Mesenchymal stem cell (in vitro differentiated cells and primary cell): ENCODE data around the gene MPRIP.

Experiments
- DNase-seq: peaks from one replicate; pipeline ENCODE4 v3.0.0-alpha.2; 2013
- H2AFZ ChIP-seq: one replicate; pipeline ENCODE4 v1.6.1; 2013; ENCODE audit warnings: low read depth, mild to moderate bottlenecking, control low read depth, inconsistent platforms, low read length, moderate library complexity
- H2AK5ac ChIP-seq: 2 replicates; pipeline ENCODE4 v1.6.1; 2013; ENCODE audit warnings: low read length, moderate library complexity, mild to moderate bottlenecking, inconsistent platforms; ENCODE audit not compliant: severe bottlenecking
- H2BK120ac ChIP-seq: one replicate; pipeline ENCODE4 v1.6.1; 2013; ENCODE audit warnings: low read depth, mild to moderate bottlenecking, inconsistent platforms, low read length, moderate library complexity
- H2BK12ac ChIP-seq, 2 experiments: one replicate each; pipeline ENCODE4 v1.6.1; 2013; ENCODE audit warnings: inconsistent platforms in 2 of 2, low read length in 2 of 2, mild to moderate bottlenecking in 2 of 2, moderate library complexity in 2 of 2, control low read depth in 1 of 2
- H2BK15ac ChIP-seq: one replicate; pipeline ENCODE4 v1.6.1; 2013; ENCODE audit warnings: mild to moderate bottlenecking, low read depth, inconsistent platforms; ENCODE audit not compliant: poor library complexity, severe bottlenecking
- H2BK5ac ChIP-seq: 2 replicates; pipeline ENCODE4 v1.6.1; 2013; ENCODE audit warnings: low read depth, mild to moderate bottlenecking, low read length, control low read depth, inconsistent platforms; ENCODE audit not compliant: poor library complexity, severe bottlenecking
- H3K14ac ChIP-seq, 2 experiments: one replicate each; pipeline ENCODE4 v1.6.1; 2013; ENCODE audit warnings: inconsistent platforms in 2 of 2, low read length in 2 of 2, control low read depth in 1 of 2, mild to moderate bottlenecking in 1 of 2, moderate library complexity in 1 of 2
- H3K18ac ChIP-seq, 2 experiments: one replicate each; pipeline ENCODE4 v1.6.1; 2013; ENCODE audit warnings: inconsistent platforms in 2 of 2, low read length in 2 of 2, control low read depth in 1 of 2, low read depth in 1 of 2, mild to moderate bottlenecking in 1 of 2
- H3K23ac ChIP-seq, 2 experiments: one replicate each; pipeline ENCODE4 v1.6.1; 2013; ENCODE audit warnings: inconsistent platforms in 2 of 2, low read length in 2 of 2, mild to moderate bottlenecking in 2 of 2, moderate library complexity in 2 of 2, control low read depth in 1 of 2
- H3K27ac ChIP-seq: 2 replicates; pipeline ENCODE4 v1.5.1; 2013; ENCODE audit warnings: mild to moderate bottlenecking, moderate library complexity, low read length, control low read depth, inconsistent platforms; ENCODE audit not compliant: poor library complexity, severe bottlenecking
- H3K27me3 ChIP-seq, 2 experiments: 2 replicates each; pipeline versions ENCODE4 v1.6.1 to v1.7.0; 2013; ENCODE audit warnings: low read length in 2 of 2, mild to moderate bottlenecking in 2 of 2, moderate library complexity in 2 of 2, control low read depth in 1 of 2, inconsistent platforms in 1 of 2; ENCODE audit not compliant: control insufficient read depth in 1 of 2, insufficient read depth in 1 of 2
- H3K36me3 ChIP-seq, 2 experiments: 2 replicates each; pipeline versions ENCODE4 v1.6.1 to v1.7.0; 2013; ENCODE audit warnings: low read length in 2 of 2, control low read depth in 1 of 2, inconsistent platforms in 1 of 2, low read depth in 1 of 2, mild to moderate bottlenecking in 1 of 2; ENCODE audit not compliant: insufficient read depth in 2 of 2, control insufficient read depth in 1 of 2
- H3K4ac ChIP-seq, 2 experiments: one replicate each; pipeline ENCODE4 v1.6.1; 2013; ENCODE audit warnings: inconsistent platforms in 2 of 2, low read length in 2 of 2, mild to moderate bottlenecking in 2 of 2, moderate library complexity in 2 of 2, control low read depth in 1 of 2, low read depth in 1 of 2
- H3K4me1 ChIP-seq: 2 replicates; pipeline ENCODE4 v1.6.1; 2013; ENCODE audit warnings: low read depth, low read length, control low read depth; ENCODE audit not compliant: control insufficient read depth, insufficient read depth
- H3K4me2 ChIP-seq: 2 replicates; pipeline ENCODE4 v1.6.1; 2013; ENCODE audit warnings: low read length, mild to moderate bottlenecking, inconsistent platforms; ENCODE audit not compliant: poor library complexity, severe bottlenecking
- H3K4me3 ChIP-seq, 2 experiments: 2 replicates each; pipeline versions ENCODE4 v1.5.1 to v1.7.0; 2013; ENCODE audit warnings: low read length in 2 of 2, mild to moderate bottlenecking in 2 of 2, control low read depth in 1 of 2, low read depth in 1 of 2; ENCODE audit not compliant: insufficient read depth in 1 of 2
- H3K79me1 ChIP-seq: replicated peaks from 2 replicates; pipeline ENCODE4 v1.6.1; 2013; ENCODE audit warnings: mild to moderate bottlenecking, control low read depth, low read length, inconsistent platforms; ENCODE audit not compliant: poor library complexity, severe bottlenecking
- H3K9ac ChIP-seq: 2 replicates; pipeline ENCODE4 v1.7.0; 2013; ENCODE audit warnings: mild to moderate bottlenecking, low read length, moderate library complexity
- H3K9me3 ChIP-seq: 2 replicates; pipeline ENCODE4 v1.7.0; 2013; ENCODE audit warnings: mild to moderate bottlenecking, low read length; ENCODE audit not compliant: control insufficient read depth
- H4K8ac ChIP-seq: one replicate; pipeline ENCODE4 v1.6.1; 2013; ENCODE audit warnings: inconsistent platforms, mild to moderate bottlenecking, low read length, moderate library complexity
- H4K91ac ChIP-seq: one replicate; pipeline ENCODE4 v1.6.1; 2013; ENCODE audit warnings: mild to moderate bottlenecking, low read length, inconsistent platforms
- WGBS: methylation state at CpG from one replicate; pipeline ENCODE4 v1.1.7; 2013; ENCODE audit warnings: mixed read lengths; 5-methylcytosine and 5-hydroxymethylcytosine counted together

The MPRIP gene

DNA sequence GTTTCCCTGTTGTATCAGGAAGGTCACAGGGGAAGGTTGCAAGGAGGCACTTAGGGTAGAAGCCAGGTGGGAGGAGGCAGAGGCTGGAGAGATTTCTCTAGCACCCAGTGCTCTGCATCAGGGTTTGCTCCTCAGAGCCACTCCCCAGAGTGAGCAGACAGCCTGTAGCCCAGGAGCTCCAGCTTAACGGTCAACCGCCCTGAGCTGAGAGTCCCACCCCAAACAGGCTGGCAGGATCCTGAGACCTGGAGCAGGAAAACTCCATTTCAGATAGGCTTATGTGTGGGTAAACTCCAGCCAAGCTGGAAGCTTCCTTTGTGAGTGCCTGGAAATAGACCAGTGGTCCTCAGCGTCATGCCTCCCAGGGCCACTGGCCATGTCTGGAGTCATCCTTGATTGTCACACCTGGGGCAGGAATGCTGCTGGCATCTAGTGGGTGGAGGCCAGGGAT is 37.9 kb downstream of the MPRIP start:
- H2BK15ac ChIP-seq, result no peak overlapping the region
- no peak overlapping the region for H3K18ac ChIP-seq
- H3K79me1 ChIP-seq, result peaks cover 67% of the 10 kb centered on the region
- no peak overlapping the region for H3K4me3 ChIP-seq
- no peak overlapping the region for H3K27ac ChIP-seq
- H2BK5ac ChIP-seq, result no peak overlapping the region
- no peak overlapping the region for H3K4ac ChIP-seq
- no peak overlapping the region for H2AFZ ChIP-seq
- H2BK12ac ChIP-seq, result no peak overlapping the region
- no peak for DNase-seq
- H3K14ac ChIP-seq, result no peak overlapping the region
- peaks cover 43 to 49% of the 10 kb centered on the region in 2 experiments for H3K36me3 ChIP-seq
- 96% methylated on average over 3 of the region's 3 CpGs for WGBS
- H3K9ac ChIP-seq, result no peak overlapping the region
- H2AK5ac ChIP-seq, result no peak overlapping the region
- H4K8ac ChIP-seq, result no peak overlapping the region
- H3K4me2 ChIP-seq, result no peak overlapping the region
- no peak overlapping the region for H4K91ac ChIP-seq
- H2BK120ac ChIP-seq, result no peak overlapping the region
- no peaks in the 10 kb centered on the region for H3K27me3 ChIP-seq
- no peaks in the 10 kb centered on the region for H3K9me3 ChIP-seq
- H3K4me1 ChIP-seq, result peaks cover 12% of the 10 kb centered on the region
- H3K23ac ChIP-seq, result no peak overlapping the region

DNA sequence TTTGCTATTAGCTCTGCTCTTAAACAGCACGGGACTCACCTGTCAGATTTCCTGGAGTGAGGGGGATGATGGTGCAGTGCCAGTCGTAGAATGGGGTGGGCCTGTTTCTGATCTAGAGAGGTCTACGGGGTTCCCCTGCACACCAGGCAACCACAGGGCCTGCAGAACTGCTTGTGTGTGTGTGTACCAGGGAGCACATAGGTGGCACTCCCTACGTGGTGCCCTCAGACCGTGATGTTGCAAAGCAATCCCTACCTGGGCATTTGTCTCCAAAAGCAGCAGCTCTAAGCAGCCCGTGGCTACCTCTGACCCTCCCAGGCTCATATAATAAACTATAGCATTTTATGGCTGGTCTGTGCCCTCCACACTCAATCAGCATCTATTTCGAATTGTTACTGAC is 38.5 kb downstream of the MPRIP start:
- H3K79me1 ChIP-seq, result peaks cover 68% of the 10 kb centered on the region
- WGBS, result 99% methylated on average over 6 of the region's 7 CpGs
- H2AK5ac ChIP-seq, result no peak overlapping the region
- no peak overlapping the region for H2BK15ac ChIP-seq
- H2BK120ac ChIP-seq, result no peak overlapping the region
- no peak overlapping the region for H3K9ac ChIP-seq
- H3K14ac ChIP-seq, result no peak overlapping the region
- peaks cover 43 to 50% of the 10 kb centered on the region in 2 experiments for H3K36me3 ChIP-seq
- peak overlapping the region; percentile 33 for H4K8ac ChIP-seq
- H3K23ac ChIP-seq, result no peak overlapping the region
- H3K4me1 ChIP-seq, result peaks cover 7% of the 10 kb centered on the region
- no peak overlapping the region for H3K4me2 ChIP-seq
- H4K91ac ChIP-seq, result no peak overlapping the region
- no peak overlapping the region for H3K27ac ChIP-seq
- H2BK5ac ChIP-seq, result no peak overlapping the region
- no peak overlapping the region for H3K4me3 ChIP-seq
- peak overlapping the region in 1 of 2 experiments; percentile 24 for H2BK12ac ChIP-seq
- H3K4ac ChIP-seq, result no peak overlapping the region
- H3K9me3 ChIP-seq, result no peaks in the 10 kb centered on the region
- no peaks in the 10 kb centered on the region for H3K27me3 ChIP-seq
- no peak for DNase-seq
- H2AFZ ChIP-seq, result no peak overlapping the region
- no peak overlapping the region for H3K18ac ChIP-seq

DNA sequence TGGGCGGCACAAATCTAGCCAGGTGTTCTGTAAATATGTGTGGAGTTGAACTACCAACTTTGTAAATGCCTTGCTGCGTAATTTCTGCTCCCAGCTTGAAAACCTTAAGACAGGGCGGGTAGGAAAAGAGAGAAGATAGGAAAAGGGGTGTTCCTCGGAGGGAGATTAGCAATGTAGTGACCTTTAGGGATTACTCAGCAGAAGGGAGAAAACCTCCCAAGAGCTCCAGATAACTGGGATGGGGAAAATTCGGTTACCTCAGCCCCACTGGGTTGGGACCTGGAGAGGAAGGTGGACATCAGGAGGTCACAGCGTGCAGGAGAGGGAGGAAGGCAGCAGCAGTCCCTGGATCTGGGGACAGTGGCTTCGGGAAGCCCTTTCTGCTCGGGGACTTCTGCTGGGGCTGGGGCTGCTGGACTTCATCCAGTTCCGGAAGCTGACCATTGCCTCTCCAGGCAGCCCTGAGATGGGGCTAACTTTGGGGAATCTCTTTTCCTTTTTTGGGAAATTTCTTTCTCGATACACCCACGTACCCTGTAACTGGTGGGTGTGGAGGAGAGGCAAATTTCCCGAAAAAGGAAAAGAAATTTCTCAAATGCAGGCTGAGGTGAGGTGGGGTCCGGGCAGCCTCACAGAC is 39.2 kb downstream of the MPRIP start:
- 95% methylated on average over 13 of the region's 13 CpGs for WGBS
- Histone ChIP-seq H3K9ac (peak overlapping the region; percentile 19), H2BK12ac (peak overlapping the region in 1 of 2 experiments; percentile 24), H3K4me1 (peaks cover 4% of the 10 kb centered on the region), H3K9me3 (no peaks in the 10 kb centered on the region), H2BK15ac (no peak overlapping the region), H2BK5ac (no peak overlapping the region), H2AFZ (no peak overlapping the region), H2AK5ac (no peak overlapping the region), H2BK120ac (no peak overlapping the region), H3K23ac (no peak overlapping the region), H4K8ac (no peak overlapping the region), H3K79me1 (peaks cover 69% of the 10 kb centered on the region), H3K27ac (no peak overlapping the region), H3K36me3 (peaks cover 46 to 55% of the 10 kb centered on the region in 2 experiments), H3K14ac (peak overlapping the region in 1 of 2 experiments; percentile 49), H3K4me3 (no peak overlapping the region), H3K27me3 (no peaks in the 10 kb centered on the region), H3K18ac (no peak overlapping the region), H3K4ac (no peak overlapping the region), H3K4me2 (no peak overlapping the region), H4K91ac (no peak overlapping the region)
- DNase-seq, result no peak

DNA sequence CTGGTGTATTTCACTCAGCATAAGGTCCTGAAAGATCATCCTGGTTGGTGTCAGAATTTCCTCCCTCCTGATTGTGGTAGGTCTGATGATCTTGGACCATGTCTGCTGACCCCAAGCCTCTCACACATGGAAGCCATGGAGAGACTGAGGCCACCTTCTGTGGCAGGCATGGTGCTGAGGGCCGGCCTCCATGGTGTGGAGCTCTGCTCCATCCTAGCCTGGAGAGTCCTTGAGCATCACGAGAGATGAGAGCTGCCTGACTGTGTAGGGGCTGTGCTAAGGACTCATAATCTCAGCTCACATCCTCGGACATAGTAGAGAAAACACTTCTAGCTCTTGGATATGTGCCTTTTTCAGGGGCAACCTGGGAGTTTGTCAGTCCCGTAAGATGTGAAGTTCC is 40.6 kb downstream of the MPRIP start:
- Histone ChIP-seq H2BK12ac (no peak overlapping the region), H3K36me3 (peaks cover 50 to 53% of the 10 kb centered on the region in 2 experiments), H3K4me3 (no peak overlapping the region), H3K4me1 (peaks cover 3% of the 10 kb centered on the region), H2BK5ac (no peak overlapping the region), H3K23ac (no peak overlapping the region), H3K14ac (no peak overlapping the region), H2AFZ (no peak overlapping the region), H3K9me3 (no peaks in the 10 kb centered on the region), H3K9ac (no peak overlapping the region), H2BK15ac (no peak overlapping the region), H2AK5ac (no peak overlapping the region), H2BK120ac (no peak overlapping the region), H4K91ac (no peak overlapping the region), H3K4me2 (no peak overlapping the region), H3K4ac (no peak overlapping the region), H3K27ac (no peak overlapping the region), H4K8ac (peak overlapping the region; percentile 21), H3K27me3 (no peaks in the 10 kb centered on the region), H3K79me1 (peaks cover 70% of the 10 kb centered on the region), H3K18ac (no peak overlapping the region)
- 93% methylated on average over 4 of the region's 4 CpGs for WGBS
- DNase-seq, result no peak
